UCSD-AML1 (cell line): ENCODE results near the gene SLX1A.
"Not testable (repeated sequence)": the region's sequence is repeated elsewhere in the genome, so short reads cannot be mapped to it uniquely, and the experiment has no call there.

Source experiments
- DNase-seq: peaks from one replicate; lab custom pipeline; 2025; ENCODE audit not compliant: unreplicated experiment; lab: John Stamatoyannopoulos, UW

Gene SLX1A

GRCh38 chr16:30184096-30184890 lies 9.4 kb upstream of the SLX1A start:
- DNase-seq = peak; percentile 75

DNA sequence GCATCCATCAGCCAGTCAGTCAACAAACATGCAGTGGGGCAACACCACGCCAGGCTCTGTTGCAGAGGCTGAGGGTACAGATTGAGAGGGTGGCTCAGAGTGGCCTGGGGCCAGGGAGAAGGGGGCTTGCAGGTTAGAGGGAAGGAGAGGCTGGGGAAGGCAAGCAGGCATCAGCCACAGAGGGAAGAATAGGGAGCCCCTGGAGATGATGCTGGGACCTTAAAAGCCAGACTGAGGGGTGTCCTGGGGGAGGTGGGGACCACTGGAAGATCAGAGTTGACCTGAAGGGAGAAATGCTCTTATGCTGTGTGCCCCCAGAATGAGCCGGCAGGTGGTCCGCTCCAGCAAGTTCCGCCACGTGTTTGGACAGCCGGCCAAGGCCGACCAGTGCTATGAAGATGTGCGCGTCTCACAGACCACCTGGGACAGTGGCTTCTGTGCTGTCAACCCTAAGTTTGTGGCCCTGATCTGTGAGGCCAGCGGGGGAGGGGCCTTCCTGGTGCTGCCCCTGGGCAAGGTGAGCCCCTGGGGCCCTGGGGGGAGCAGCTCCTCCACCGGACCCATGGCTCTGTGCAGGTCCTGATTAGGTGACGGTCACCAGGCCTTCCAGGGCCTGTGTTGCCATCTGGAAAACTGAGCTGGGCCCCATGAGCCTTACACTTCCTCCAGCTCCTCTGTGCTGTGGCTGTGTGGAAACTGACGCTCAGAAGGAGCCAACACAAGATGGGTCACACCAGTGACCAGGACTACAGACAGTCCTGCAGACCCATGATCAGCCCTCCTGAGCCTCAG lies 8.6 kb upstream of the SLX1A start:
- no peak for DNase-seq

GRCh38 chr16:30185683-30186421 lies 7.8 kb upstream of the SLX1A start:
- peak; percentile 81 for DNase-seq

- peak; percentile 30 for DNase-seq
Observed at GRCh38 chr16:30186444-30186781, 7.3 kb upstream of the SLX1A start.

- DNase-seq = peak; percentile 70
Observed at GRCh38 chr16:30186782-30187555, 6.7 kb upstream of the SLX1A start.

GRCh38 chr16:30187556-30187865 lies 6.2 kb upstream of the SLX1A start:
- no peak for DNase-seq

GRCh38 chr16:30187971-30188561 lies 5.6 kb upstream of the SLX1A start:
- DNase-seq = no peak

- not testable (repeated sequence) for DNase-seq
Observed at GRCh38 chr16:30191158-30191557, 2.5 kb upstream of the SLX1A start.

- DNase-seq = not testable (repeated sequence)
Observed at GRCh38 chr16:30193098-30193497, 577 bp upstream of the SLX1A start.

- DNase-seq = not testable (repeated sequence)
Observed at GRCh38 chr16:30194172-30194925, 674 bp downstream of the SLX1A start.

- DNase-seq = not testable (repeated sequence)
Observed at GRCh38 chr16:30197001-30197400, 3.3 kb downstream of the SLX1A start.

DNA sequence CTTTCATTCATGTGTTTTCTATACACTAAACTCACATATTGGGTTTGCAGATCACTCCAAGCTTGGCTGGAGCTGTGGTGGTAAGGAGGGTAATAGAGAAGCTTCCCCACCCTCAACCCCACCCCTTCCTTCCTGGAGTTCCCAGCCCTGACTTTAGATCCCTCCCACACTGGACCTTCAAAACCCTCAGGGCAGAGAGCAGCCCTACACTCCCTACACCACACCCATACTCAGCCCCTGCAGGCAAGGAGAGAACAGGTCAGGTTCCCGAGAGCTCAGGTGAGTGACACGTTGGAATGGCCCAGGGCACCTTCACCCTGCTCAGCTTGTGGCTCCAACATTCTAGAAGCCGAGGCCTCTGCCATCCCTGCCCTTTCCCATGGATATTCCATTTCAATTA lies 5.4 kb downstream of the SLX1A start, which contains the start of gene SULT1A3:
Gene SULT1A3, plus strand, starts transcription at position 207 of the 400 bp plus-strand sequence. CDS start 1,474 bp downstream, outside the sequence.
- not testable (repeated sequence) for DNase-seq

GRCh38 chr16:30199608-30200343 lies 6.1 kb downstream of the SLX1A start:
- DNase-seq = not testable (repeated sequence)

- DNase-seq = not testable (repeated sequence)
Observed at GRCh38 chr16:30205541-30206236, 12.0 kb downstream of the SLX1A start.

- not testable (repeated sequence) for DNase-seq
Observed at GRCh38 chr16:30206252-30206651, 12.6 kb downstream of the SLX1A start.

DNA sequence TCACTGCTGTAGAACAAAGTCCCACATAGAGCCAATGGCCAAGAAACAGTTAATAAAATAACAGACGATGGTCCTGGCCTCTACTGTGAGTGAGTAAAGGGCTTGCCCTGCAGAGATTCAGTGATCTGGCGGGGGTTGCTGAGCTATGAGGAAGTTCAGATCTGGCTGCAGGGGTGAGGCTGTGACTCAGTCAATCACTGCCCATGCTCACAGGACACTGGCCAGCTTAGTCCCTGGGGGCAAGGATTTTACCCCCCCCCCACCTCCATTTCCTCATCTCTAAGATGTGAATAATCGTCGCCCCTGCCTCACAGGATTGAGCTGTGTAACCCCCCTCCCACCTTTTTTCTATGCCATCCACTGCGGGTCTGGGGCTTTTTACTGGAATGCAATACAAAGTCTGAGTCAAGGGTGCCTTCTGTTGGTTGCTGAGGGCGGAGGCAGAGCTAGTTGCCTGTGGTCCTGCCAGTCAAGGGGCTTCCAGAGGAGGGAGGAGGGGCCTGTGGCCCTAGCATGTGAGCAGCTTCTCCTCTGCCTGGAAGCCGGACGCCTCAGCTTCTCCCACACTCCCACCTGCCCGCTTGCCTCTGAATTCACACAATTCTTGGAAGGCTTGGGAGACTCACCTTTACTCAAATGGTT lies 13.5 kb downstream of the SLX1A start:
- not testable (repeated sequence) for DNase-seq

DNA sequence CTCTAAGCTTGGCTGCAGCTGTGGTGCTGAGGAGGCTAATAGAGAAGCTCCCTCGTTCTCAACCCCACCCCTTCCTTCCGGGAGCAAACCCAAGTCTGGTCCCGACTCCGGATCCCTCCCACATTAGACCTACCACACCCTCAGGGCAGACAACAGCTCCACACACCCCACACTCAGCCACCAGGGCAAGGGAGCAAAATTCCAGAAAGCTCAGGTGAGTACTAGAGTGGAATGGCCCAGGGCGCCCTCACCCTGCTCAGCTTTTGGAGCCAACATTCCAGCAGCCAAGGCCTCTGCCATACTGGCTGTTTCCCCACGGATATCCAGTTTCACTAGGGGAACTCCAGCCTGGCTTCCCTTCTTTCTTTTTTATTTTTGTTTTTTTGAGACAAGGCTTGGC lies 15.4 kb downstream of the SLX1A start:
- DNase-seq = not testable (repeated sequence)

DNA sequence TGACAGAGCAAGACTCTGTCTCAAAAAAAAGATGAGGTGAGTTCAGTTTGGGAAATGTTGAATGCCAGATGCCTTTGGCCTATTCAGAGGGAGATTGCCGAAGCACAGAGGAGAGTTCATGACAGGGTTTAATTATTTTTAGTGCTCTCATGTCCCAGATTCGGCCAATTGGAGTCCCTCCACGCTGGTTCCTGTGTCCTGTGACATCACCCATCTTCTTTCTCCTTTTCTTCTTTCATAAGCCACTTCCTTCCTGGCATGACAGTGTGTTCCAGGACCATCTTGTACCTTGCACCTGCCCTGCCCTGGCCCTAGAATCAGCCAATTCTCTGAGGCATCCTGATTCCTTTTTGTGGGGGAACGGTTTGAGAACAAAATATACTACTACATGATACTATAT lies 17.7 kb downstream of the SLX1A start:
- DNase-seq = not testable (repeated sequence)
